ENCODE measurements around the gene SEMA5B. TPM values are rescaled to one million over a fixed set of nuclear protein-coding genes. Genes with fewer than 3 reads are reported as not detected.

Gene SEMA5B
- total RNA-seq (2022), result 0.84 and 1.0 TPM in 2 replicates
- Bru-seq, nascent RNA, result percentile 23 among the genes with signal in this experiment
- BruChase-seq, experiment 1, labeled RNA remaining after a 2-hour chase, result percentile 26 among the genes with signal in this experiment
- BruChase-seq, experiment 2, labeled RNA remaining after a 6-hour chase, result percentile 22 among the genes with signal in this experiment
- long read RNA-seq, partial matches to known transcripts, result 0 of 1 reads
- long read RNA-seq, other reads (novel, unspliced or antisense), result 1 of 1 reads

DNA sequence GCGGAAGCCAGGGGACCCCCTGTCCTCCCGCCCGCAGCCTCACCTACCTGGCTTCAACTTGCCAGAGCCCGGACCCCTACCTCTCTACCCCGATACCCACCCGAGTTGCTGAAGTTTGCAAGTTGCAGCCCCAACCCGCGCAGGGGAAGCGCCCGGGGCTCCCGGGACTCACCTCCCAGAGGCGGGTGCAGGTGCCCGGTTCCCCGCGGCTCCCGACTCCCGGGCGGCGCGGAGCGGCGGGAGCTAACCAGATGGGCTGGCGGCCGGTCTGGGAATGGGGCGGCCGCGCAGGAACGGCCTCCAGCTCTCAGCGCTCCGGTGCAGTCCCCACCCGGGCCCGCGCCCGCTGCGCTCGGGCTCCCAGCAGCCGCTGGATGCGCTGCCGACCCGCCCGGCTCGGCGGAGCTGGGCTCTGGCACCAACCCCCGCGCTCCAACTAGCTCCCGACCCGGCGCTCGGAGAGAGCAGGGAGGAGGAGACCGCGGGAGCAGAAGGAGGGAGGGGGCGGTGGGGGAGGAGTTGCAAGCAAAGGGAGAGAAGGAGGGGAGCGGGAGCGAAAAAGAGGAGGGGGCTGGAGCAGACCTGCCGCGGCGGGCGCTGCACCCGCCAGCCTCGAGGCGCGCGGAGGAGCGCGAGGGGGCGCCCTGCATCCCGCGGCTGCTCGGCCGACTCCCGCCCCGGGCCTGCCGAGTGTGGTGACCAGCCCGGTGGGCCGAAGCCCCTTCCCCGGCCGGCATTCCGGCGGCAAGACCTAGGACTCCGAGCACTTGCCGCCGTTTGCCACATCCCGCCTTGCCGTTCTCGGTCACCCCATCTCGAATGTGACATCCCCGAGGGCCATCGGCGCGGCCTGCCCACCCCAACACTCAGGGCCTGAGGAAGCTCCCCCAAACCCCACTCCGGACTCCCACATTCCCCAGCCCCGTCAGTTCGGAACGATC lies at the start of gene SEMA5B:
TSS of gene SEMA5B (minus strand) at position 472 of the 941 bp plus-strand sequence. CDS start 66,500 bp downstream, outside the sequence.
- BruUV-seq (replicated peaks), result no TSS peak

GRCh38 chr3:123076496-123077418 lies 49.2 kb upstream of the SEMA5B start:
- Histone ChIP-seq H3K27me3 (replicated peaks; ENCODE audit: control insufficient read depth, insufficient read depth, low read length) (no peaks in the 10 kb centered on the region), H3K4me1 (peaks cover 25% of the 10 kb centered on the region), H3K9me3 (no peaks in the 10 kb centered on the region), H3K36me3 (ENCODE audit: control insufficient read depth, insufficient read depth, low read length) (no peaks in the 10 kb centered on the region), H3K4me3 (ENCODE audit: low read depth, low read length) (no peak overlapping the region)
- peaks cover 9% of the 10 kb centered on the region for H3K4me1 Mint-ChIP-seq (ENCODE audit: low read depth, unreplicated experiment)
- H3K27ac Mint-ChIP-seq (ENCODE audit: unreplicated experiment), result no peak overlapping the region
- TF ChIP-seq, protein P1, sequence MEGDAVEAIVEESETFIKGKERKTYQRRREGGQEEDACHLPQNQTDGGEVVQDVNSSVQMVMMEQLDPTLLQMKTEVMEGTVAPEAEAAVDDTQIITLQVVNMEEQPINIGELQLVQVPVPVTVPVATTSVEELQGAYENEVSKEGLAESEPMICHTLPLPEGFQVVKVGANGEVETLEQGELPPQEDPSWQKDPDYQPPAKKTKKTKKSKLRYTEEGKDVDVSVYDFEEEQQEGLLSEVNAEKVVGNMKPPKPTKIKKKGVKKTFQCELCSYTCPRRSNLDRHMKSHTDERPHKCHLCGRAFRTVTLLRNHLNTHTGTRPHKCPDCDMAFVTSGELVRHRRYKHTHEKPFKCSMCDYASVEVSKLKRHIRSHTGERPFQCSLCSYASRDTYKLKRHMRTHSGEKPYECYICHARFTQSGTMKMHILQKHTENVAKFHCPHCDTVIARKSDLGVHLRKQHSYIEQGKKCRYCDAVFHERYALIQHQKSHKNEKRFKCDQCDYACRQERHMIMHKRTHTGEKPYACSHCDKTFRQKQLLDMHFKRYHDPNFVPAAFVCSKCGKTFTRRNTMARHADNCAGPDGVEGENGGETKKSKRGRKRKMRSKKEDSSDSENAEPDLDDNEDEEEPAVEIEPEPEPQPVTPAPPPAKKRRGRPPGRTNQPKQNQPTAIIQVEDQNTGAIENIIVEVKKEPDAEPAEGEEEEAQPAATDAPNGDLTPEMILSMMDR (IDR thresholded peaks at IDR 0.05; ENCODE audit: insufficient read depth in 1 of 2, low read depth in 1 of 2, low read length in 1 of 2, severe bottlenecking in 1 of 2, unreplicated experiment in 1 of 2), result no peak
- ChIA-PET CTCF (no interaction called here), POLR2A (interaction anchor here (0.8 kb wide), 1 partner anchor 9 kb away, joined by 4 read pairs; the partner anchor contains the start of gene PDIA5)
- DNase-seq, result no peak
- no TSS peak for BruUV-seq (replicated peaks)
- H3K27me3 Mint-ChIP-seq (ENCODE audit: insufficient read depth, unreplicated experiment), result no peaks in the 10 kb centered on the region
- H3K9me3 Mint-ChIP-seq (ENCODE audit: unreplicated experiment), result no peaks in the 10 kb centered on the region
- peaks cover 2% of the 10 kb centered on the region for H3K36me3 Mint-ChIP-seq (ENCODE audit: insufficient read depth, unreplicated experiment)
- intact Hi-C loops (cut with micrococcal nuclease; ENCODE audit: unreplicated experiment), result no loop called here
- no peak overlapping the region for H3K4me3 Mint-ChIP-seq (ENCODE audit: unreplicated experiment)

More for the DNA sequence above, at the start of gene SEMA5B:
- ChIA-PET POLR2A (interaction anchor here (0.7 kb wide), 2 partner anchors 40 to 643 kb away, joined by 3 read pairs; no protein-coding TSS in a partner anchor), CTCF (interaction anchor here (0.6 to 2.1 kb wide), 15 partner anchors 9 to 1356 kb away, joined by 3 to 20 read pairs (median 4); partner anchors contain the start of genes PDIA5 and SEC22A)
- intact Hi-C loops (cut with micrococcal nuclease; ENCODE audit: unreplicated experiment), result loop anchor here (1.0 to 10.0 kb wide), 7 partner anchors 84 to 645 kb away; partner anchors contain the start of genes DTX3L, FAM162A, MIX23 and PARP9
- Mint-ChIP-seq H3K9me3 (ENCODE audit: unreplicated experiment) (no peaks in the 10 kb centered on the region), H3K36me3 (ENCODE audit: insufficient read depth, unreplicated experiment) (no peaks in the 10 kb centered on the region), H3K4me3 (ENCODE audit: unreplicated experiment) (peak within 1 kb of the TSS; percentile 70), H3K27me3 (ENCODE audit: insufficient read depth, unreplicated experiment) (peaks cover 13% of the 10 kb centered on the region), H3K27ac (ENCODE audit: unreplicated experiment) (no peak within 1 kb of the TSS), H3K4me1 (ENCODE audit: low read depth, unreplicated experiment) (peaks cover 12% of the 10 kb centered on the region)
- H3K9me3 ChIP-seq, result no peaks in the 10 kb centered on the region
- peak in 1 of 2 experiments; percentile 68 for DNase-seq
- H3K4me1 ChIP-seq, result no peaks in the 10 kb centered on the region
- TF ChIP-seq, protein P1 (IDR thresholded peaks at IDR 0.05; ENCODE audit: insufficient read depth in 1 of 2, low read depth in 1 of 2, low read length in 1 of 2, severe bottlenecking in 1 of 2, unreplicated experiment in 1 of 2), result peak in 1 of 2 experiments; percentile 24
- H3K27me3 ChIP-seq (replicated peaks; ENCODE audit: control insufficient read depth, insufficient read depth, low read length), result peaks cover 3% of the 10 kb centered on the region
- no peaks in the 10 kb centered on the region for H3K36me3 ChIP-seq (ENCODE audit: control insufficient read depth, insufficient read depth, low read length)
- H3K4me3 ChIP-seq (ENCODE audit: low read depth, low read length), result peak within 1 kb of the TSS; percentile 58

All from Caco-2 (cell line).